A673 (cell line): ENCODE results near the gene INO80C. TPM values are rescaled to one million over a fixed set of nuclear protein-coding genes. Genes with fewer than 3 reads are reported as not detected.

ENCODE experiments used
- Bru-seq: library from RNA; stranded (reverse); fragments of 400-500 nt; gene quantifications from one replicate; lab custom pipeline; 2021; lab: Mats Ljungman, UMichigan
- BruChase-seq, 2 experiments: library from RNA; stranded (reverse); fragments of 400-500 nt; gene quantifications; one replicate each; lab custom pipeline; 2021; lab: Mats Ljungman, UMichigan
- BruUV-seq: library from RNA; stranded (reverse); fragments of 400-500 nt; replicated peaks from 2 replicates; lab custom pipeline; 2021; lab: Mats Ljungman, UMichigan
- CTCF ChIA-PET: fragments of 300-600 bp; sonication (Branson Sonifier 250); formaldehyde crosslinking; loops from one replicate; lab custom pipeline; 2022; ENCODE audit warnings: antibody characterized with exemption; lab: Charles Lee
- POLR2A ChIA-PET: fragments of 300-600 bp; sonication (Branson Sonifier 250); formaldehyde crosslinking; loops from one replicate; lab custom pipeline; 2022; ENCODE audit warnings: antibody characterized with exemption; ENCODE audit not compliant: low non-redundant PET; lab: Charles Lee
- DNase-seq: peaks from one replicate; pipeline ENCODE4 v3.0.0-alpha.2; 2015; ENCODE audit warnings: low spot score
- H3K27ac ChIP-seq: fragments of 200-600 bp; sonication (generic); 2 replicates; pipeline ENCODE4 v1.5.1; 2016; ENCODE audit warnings: mixed run types, low read depth, mild to moderate bottlenecking, mixed read lengths, antibody characterized with exemption, low read length; ENCODE audit not compliant: poor library complexity, severe bottlenecking
- H3K27me3 ChIP-seq: fragments of 200-600 bp; sonication (generic); replicated peaks from 2 replicates; pipeline ENCODE4 v1.6.1; 2017; ENCODE audit warnings: mixed run types, low read depth, mild to moderate bottlenecking, mixed read lengths, antibody characterized with exemption, low read length; ENCODE audit not compliant: insufficient read depth, poor library complexity
- H3K36me3 ChIP-seq: fragments of 200-600 bp; sonication (generic); 2 replicates; pipeline ENCODE4 v1.6.1; 2016; ENCODE audit warnings: mixed run types, mild to moderate bottlenecking, mixed read lengths, antibody characterized with exemption, low read length; ENCODE audit not compliant: insufficient read depth, poor library complexity, severe bottlenecking
- H3K4me1 ChIP-seq: fragments of 200-600 bp; sonication (generic); 2 replicates; pipeline ENCODE4 v1.6.1; 2017; ENCODE audit warnings: mixed run types, mild to moderate bottlenecking, mixed read lengths, antibody characterized with exemption, low read length; ENCODE audit not compliant: insufficient read depth, poor library complexity, severe bottlenecking
- H3K4me3 ChIP-seq: fragments of 200-600 bp; sonication (generic); 2 replicates; pipeline ENCODE4 v1.5.1; 2016; ENCODE audit warnings: low read depth, mixed run types, mild to moderate bottlenecking, mixed read lengths, low read length; ENCODE audit not compliant: poor library complexity, severe bottlenecking
- H3K9me3 ChIP-seq: fragments of 200-600 bp; sonication (generic); 2 replicates; pipeline ENCODE4 v1.6.1; 2016; ENCODE audit warnings: mixed run types, low read depth, mild to moderate bottlenecking, mixed read lengths, antibody characterized with exemption, low read length; ENCODE audit not compliant: poor library complexity, severe bottlenecking
- CTCF ChIP-seq: fragments of 300-800, 200-600 bp; sonication (generic); conservative IDR thresholded peaks from 2 replicates; pipeline ENCODE4 v1.5.1; 2017; ENCODE audit warnings: low read depth, mild to moderate bottlenecking, antibody characterized with exemption, low read length, moderate library complexity, mixed read lengths
- EZH2 ChIP-seq: fragments of 200-600 bp; sonication (generic); IDR thresholded peaks from 2 replicates; pipeline ENCODE4 v1.6.1; 2017; ENCODE audit warnings: borderline replicate concordance, low read depth, mild to moderate bottlenecking, mixed read lengths, antibody characterized with exemption, low read length; ENCODE audit not compliant: poor library complexity, severe bottlenecking
- intact Hi-C: fragments of 100-400 bp; cut with micrococcal nuclease; formaldehyde crosslinking; loops from one replicate; pipeline ENCODE4 v1.10.0; 2022; ENCODE audit not compliant: unreplicated experiment
- long read RNA-seq: library from polyadenylated mRNA; stranded (forward); transcript quantifications from one replicate; pipeline ENCODE4 v2.0.0, GENCODE V29; 2022
- total RNA-seq: library from RNA; stranded (reverse); gene quantifications from 2 replicates; pipeline ENCODE4 v1.2.3, GENCODE V29; 2021

INO80C gene, protein sequence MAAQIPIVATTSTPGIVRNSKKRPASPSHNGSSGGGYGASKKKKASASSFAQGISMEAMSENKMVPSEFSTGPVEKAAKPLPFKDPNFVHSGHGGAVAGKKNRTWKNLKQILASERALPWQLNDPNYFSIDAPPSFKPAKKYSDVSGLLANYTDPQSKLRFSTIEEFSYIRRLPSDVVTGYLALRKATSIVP
- total RNA-seq, result 31.3 and 36.6 TPM in 2 replicates
- percentile 65 among the genes with signal in this experiment for Bru-seq, nascent RNA
- BruChase-seq, experiment 1, labeled RNA remaining after a 2-hour chase, result percentile 83 among the genes with signal in this experiment
- percentile 91 among the genes with signal in this experiment for BruChase-seq, experiment 2, labeled RNA remaining after a 6-hour chase
- long read RNA-seq, transcript INO80C-202 (5 exons, 974 nt), result major isoform, 19 of 28 reads
- long read RNA-seq, partial matches to known transcripts, result 2 of 28 reads
- long read RNA-seq, other reads (novel, unspliced or antisense), result 3 of 28 reads

DNA sequence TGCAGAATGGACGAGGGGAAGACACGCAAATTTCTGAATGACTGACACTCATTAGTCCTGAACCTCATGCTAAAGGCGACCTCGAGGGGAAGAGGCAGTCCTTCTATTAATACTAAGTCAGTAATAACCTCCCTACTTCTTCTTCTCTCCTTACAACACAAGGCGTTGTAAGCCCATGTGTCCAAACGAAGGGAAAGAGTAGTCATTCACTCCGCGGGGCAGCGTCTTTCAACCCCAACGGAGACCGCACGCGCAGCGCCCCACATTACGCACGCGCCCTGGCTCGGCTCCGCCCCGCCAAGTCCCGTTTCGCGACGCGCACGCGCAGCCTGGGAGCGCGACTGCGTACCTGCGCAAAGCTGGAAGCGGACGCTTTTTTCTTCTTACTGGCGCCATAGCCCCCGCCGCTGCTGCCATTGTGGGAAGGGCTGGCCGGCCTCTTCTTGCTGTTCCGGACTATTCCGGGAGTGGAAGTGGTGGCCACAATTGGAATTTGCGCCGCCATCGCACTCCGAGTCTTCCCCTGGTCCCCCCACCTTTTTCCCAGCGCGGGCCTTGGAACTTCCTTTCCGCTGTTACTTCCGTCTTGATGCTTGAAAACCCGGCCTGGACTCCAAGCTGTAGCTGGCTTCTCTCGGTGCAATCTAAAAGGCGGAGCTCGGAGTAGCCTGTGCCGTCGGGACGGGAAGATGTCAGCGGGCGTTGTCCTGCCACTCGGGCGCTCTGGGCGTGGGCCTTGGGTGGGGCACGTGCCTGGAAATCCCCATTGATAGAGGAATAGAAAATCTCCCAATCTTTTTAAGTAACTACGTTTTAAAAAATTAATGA is at the start of gene INO80C:
TSS of gene INO80C (minus strand) at position 591 of the 828 bp plus-strand sequence. CDS start at position 505, 86 bp downstream.
- Histone ChIP-seq H3K27ac (peak within 1 kb of the TSS; percentile 91), H3K4me3 (peak within 1 kb of the TSS; percentile 64), H3K9me3 (no peaks in the 10 kb centered on the region), H3K4me1 (peaks cover 6% of the 10 kb centered on the region), H3K36me3 (no peaks in the 10 kb centered on the region), H3K27me3 (no peaks in the 10 kb centered on the region)
- TSS peak; percentile 95 for BruUV-seq
- intact Hi-C loops, result loop anchor here (2.0 kb wide), 1 partner anchor 89 kb away; no protein-coding TSS in a partner anchor
- no peak for TF ChIP-seq EZH2
- no peak for TF ChIP-seq CTCF
- ChIA-PET CTCF (no interaction called here), POLR2A (no interaction called here)
- DNase-seq, result peak; percentile 95

GRCh38 chr18:35547008-35547605 is 49.3 kb upstream of the INO80C start:
- CTCF ChIA-PET, result no interaction called here
- H3K27me3 ChIP-seq, result no peaks in the 10 kb centered on the region
- intact Hi-C loops, result no loop called here
- BruUV-seq, result no TSS peak
- H3K27ac ChIP-seq, result no peak overlapping the region
- POLR2A ChIA-PET, result no interaction called here
- no peaks in the 10 kb centered on the region for H3K9me3 ChIP-seq
- TF ChIP-seq CTCF (no peak), EZH2 (no peak)
- H3K4me3 ChIP-seq, result no peak overlapping the region
- no peak for DNase-seq
- H3K4me1 ChIP-seq, result no peaks in the 10 kb centered on the region
- H3K36me3 ChIP-seq, result no peaks in the 10 kb centered on the region

DNA sequence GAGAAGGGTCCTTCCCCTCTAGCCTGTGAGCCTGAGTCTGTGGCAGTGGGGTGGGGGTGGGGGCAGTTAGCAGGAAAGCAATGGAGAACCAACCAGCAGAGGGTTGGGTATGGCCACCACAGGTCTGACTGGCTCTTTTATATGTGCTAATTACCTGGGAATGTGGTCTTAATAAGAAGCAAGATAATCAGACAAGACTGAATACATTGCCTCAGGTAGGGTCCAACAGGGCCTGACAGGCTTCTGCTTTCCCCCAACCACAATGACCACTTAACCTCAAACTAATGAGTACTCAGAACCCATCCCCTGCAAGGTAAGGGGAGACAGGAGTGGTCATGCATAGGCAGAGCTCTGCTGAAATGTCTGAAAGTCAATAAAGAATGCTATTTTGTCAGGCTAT is 44.6 kb upstream of the INO80C start:
- no peak for TF ChIP-seq CTCF
- TF ChIP-seq EZH2, result no peak
- no peak for DNase-seq
- H3K9me3 ChIP-seq, result no peaks in the 10 kb centered on the region
- CTCF ChIA-PET, result no interaction called here
- POLR2A ChIA-PET, result no interaction called here
- intact Hi-C loops, result no loop called here
- H3K27me3 ChIP-seq, result no peaks in the 10 kb centered on the region
- no peaks in the 10 kb centered on the region for H3K36me3 ChIP-seq
- H3K27ac ChIP-seq, result no peak overlapping the region
- H3K4me3 ChIP-seq, result no peak overlapping the region
- no TSS peak for BruUV-seq
- no peaks in the 10 kb centered on the region for H3K4me1 ChIP-seq
